Inferior parietal cortex (tissue), 1 donor: ENCODE data around the gene CSF1.
"Not testable (repeated sequence)": the region's sequence is repeated elsewhere in the genome, so short reads cannot be mapped to it uniquely, and the experiment has no call there.

Experiments
- DNase-seq: peaks from one replicate; pipeline ENCODE4 v3.0.0-alpha.2; 2016; ENCODE audit errors: extremely low spot score

Gene CSF1

GRCh38 chr1:109937738-109938137 is 27.1 kb downstream of the CSF1 start:
- no peak for DNase-seq

- no peak for DNase-seq
These were observed 27.9 kb downstream of the CSF1 start for GRCh38 chr1:109938556-109938955.

GRCh38 chr1:109942434-109942833 is 31.8 kb downstream of the CSF1 start:
- DNase-seq, result no peak

DNA sequence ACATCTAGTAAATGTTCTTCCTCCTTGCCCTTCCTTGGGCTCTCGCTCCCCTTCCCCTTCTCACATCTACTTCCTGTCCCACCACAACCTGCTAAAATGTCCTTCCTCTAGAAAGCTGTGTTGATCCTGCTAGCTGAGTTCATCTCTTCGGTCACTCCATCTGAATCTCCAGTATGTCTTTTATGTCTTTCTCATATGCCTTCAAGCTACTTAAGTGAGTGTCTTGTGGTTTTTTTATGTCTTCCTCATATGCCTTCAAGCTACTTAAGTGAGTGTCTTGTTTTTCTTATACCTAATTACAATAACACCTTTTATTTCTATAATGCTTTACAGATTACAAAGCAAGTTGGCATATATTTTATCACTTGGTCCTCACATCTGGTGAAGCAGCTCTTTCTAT is 33.9 kb downstream of the CSF1 start:
- no peak for DNase-seq

- no peak for DNase-seq
These were observed 35.9 kb downstream of the CSF1 start for GRCh38 chr1:109946511-109946910.

GRCh38 chr1:109947582-109948284 is 37.1 kb downstream of the CSF1 start:
- no peak for DNase-seq

DNA sequence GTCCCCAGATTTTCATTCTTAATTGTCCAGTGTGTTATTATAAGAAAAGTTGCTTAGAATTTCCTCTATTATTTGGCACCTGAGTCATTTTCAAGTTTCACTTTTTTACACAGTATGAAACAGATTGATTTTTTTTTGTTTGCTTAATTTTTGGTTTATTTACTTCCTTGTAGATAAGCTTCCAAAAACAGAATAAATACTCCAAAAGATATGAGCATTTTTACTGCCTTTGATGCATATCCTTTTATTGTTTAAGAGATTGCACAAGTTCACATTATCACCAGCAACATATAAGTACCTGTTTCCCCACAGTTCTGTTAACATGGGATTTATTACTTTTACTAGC is 37.6 kb downstream of the CSF1 start:
- no peak for DNase-seq

DNA sequence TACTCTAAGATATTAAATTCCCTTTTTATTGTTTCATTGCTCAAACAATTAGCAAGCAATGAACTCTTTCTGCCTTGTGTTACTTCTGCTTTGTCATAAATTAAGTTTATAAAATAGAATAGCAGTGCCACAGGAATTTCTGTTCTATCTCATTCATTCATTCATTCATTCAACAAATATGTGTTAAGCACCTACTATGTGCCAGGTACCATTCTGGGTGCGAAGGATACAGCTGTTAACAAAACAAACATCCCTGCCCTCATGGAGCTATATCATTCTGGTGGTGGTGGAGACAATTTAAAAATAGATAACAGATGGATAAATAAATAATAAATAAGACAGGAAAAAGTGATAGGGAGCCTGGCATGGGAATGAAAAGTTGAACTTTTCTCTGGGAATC is 39.4 kb downstream of the CSF1 start:
- no peak for DNase-seq

- DNase-seq, result no peak
These were observed 39.9 kb downstream of the CSF1 start for GRCh38 chr1:109950509-109950908.

- not testable (repeated sequence) for DNase-seq
These were observed 40.9 kb downstream of the CSF1 start for GRCh38 chr1:109951501-109951900.

GRCh38 chr1:109954041-109954512 is 43.4 kb downstream of the CSF1 start:
- DNase-seq, result no peak

- no peak for DNase-seq
These were observed 49.0 kb downstream of the CSF1 start for GRCh38 chr1:109959632-109959973.

DNA sequence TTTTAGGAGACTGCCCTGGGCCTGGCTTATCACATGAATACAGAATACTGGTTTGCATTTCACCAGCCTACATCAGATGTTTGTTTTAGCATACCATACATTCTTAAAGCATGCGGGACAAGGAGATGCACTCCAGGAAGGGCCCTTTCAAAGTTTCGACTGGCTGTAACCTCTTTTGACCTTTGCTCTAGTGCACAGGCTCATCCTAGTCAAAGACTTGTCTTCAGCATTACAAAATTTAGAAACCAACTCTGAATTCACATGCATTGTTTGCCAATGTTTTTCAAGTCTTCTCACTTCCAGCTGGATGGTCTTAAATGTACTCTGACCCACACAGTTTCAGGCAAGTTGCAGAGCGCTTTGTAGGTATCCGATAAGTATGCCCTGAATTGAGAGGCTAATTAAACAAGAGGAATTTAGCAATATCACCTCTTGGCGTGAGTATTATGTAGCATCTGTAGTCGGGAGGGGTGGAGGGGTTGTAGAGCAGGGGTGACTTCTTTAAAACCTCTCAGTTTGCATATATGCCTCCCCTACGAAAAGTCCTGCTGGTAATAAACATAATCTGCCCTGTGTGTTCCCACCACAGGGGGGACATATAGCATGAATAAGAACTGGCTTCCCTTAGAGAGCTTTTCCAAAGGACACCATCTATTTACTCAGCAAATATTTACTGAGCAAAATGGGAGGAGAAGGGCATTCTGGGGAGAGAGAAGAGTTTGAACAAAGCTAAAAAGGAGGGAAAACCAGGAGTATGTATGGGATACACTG is 49.5 kb downstream of the CSF1 start:
- no peak for DNase-seq

DNA sequence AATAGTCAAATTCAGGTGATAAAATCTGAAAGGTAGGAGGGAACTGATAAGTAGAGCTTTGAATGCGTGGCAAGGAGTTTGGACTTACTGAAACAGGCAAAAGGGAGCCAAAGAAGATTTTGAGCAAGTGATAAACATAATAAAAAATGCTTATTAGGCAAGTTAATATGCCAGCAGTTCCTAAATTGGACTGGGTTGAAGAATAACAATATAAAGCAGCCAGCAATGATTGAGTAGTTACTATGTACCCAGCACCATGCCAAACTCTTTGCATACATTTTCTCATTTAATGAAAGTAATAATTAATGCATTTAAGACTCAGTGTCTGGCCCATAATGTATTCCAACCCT is 50.1 kb downstream of the CSF1 start:
- DNase-seq, result no peak

GRCh38 chr1:109963864-109964263 is 53.2 kb downstream of the CSF1 start:
- DNase-seq, result no peak

DNA sequence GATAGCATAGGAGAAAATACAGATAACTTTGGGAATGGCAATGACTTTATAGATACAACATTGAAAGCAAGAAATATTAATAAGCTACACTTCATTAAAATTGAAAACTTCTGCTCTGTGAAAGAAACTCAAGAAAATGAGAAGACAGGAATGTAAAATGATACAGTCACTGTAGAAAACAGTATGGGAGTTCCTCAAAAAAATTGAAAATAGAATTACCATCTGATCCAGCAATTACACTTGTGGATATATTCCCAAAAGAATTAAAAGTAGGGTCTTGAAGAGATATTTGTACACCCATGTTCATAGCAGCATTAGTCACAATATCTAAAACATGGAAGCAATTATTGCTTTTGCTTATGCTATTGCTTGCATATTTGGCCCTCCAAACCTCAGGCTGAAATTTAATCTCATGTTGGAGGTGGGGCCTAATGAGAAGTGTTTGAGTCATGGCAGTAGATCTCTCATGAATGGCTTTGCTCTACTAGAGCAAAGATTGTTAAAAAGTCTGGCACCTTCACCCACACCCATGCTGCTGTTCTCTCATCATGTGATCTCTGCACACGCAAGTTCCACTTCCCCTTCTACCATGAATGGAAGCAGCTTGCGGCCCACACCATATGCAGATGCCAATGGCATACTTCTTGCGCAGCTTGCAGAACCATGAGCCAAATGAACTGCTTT is 58.6 kb downstream of the CSF1 start:
- no peak for DNase-seq

DNA sequence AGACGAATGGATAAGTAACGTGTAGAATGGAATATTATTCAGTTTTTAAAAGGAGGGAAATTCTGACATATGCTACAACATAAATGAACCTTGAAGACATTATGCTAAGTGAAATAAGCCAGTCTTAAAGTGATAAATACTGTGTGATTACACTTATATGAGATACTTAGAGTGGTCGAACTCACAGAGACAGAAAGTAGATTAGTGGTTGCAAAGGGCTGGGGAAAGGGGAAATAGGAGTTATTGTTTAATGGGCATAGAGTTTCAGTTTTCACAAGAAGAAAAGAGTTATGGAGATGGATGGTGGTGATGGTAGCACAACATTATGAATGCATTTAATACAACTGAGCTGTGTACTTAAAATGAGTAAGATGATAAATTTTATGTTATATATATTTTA is 59.3 kb downstream of the CSF1 start:
- DNase-seq, result no peak

DNA sequence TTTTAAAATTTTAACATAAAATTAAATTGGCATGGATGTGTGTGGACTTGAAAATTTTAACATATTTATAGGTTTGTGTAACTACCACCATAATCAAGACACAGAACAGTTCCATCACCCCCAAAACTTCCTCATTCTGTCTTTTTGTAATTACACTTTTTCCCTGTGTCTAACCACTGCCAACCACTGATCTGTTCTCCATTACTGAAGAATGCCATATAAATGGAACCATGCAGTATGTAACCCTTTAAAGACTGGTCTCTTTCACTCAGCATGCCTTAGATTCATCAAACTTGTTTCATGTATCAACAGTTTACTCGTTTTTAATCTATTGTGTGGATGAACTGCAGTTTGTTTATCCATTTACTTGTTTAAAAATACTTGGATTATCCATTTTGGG is 60.9 kb downstream of the CSF1 start:
- DNase-seq, result no peak

GRCh38 chr1:109974191-109974590 is 63.5 kb downstream of the CSF1 start:
- DNase-seq, result no peak

DNA sequence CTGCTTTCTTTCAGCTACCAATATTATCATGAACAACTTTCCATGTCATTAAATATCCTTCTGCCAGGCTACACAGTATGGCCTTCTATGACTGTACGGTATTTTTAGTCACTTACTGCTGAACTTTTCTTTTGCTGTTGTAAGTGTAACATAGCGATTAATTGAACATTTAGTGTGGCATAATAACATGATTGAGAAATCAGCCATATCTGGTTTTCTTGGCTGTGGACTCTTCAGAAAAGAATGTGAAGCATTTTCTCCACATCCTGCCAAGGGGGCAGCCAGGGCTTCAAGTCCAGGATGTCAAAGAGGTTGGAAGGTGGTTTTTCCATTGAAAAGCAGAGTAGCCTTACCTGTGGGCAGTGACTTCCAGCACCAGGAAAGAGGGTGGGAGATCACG is 65.1 kb downstream of the CSF1 start:
- DNase-seq, result no peak

GRCh38 chr1:109976762-109977161 is 66.1 kb downstream of the CSF1 start:
- DNase-seq, result no peak

- no peak for DNase-seq
These were observed 66.6 kb downstream of the CSF1 start for GRCh38 chr1:109977225-109977624.
